ENCODE results near the gene ABHD6.
"Not testable (repeated sequence)": the region's sequence is repeated elsewhere in the genome, so short reads cannot be mapped to it uniquely, and the experiment has no call there.

The ABHD6 gene

DNA sequence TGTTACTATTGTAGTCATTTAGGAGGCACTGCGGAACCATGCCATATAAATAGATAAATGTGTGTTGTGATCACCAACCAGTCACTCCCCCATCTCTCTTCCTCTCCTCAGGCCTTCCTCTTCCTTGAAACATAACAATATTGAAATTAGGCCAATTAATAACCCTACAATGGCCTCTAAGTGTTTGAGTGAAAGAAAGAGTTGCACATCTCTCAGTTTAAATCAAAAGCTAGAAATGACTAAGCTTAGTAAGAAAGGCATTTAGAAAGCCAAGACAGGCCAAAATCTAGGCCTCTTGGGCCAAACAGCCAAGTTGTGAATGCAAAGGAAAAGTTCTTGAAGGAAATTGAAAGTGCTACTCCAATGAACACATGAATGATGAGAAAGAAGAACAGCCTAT is 18.7 kb upstream of the ABHD6 start:
- no peaks in the 10 kb centered on the region for H3K27me3 ChIP-seq (ENCODE audit: low read length)
- no peaks in the 10 kb centered on the region for H4K20me1 ChIP-seq (ENCODE audit: low read depth, low read length)
- no peaks in the 10 kb centered on the region for H3F3A ChIP-seq (ENCODE audit: insufficient read depth)
- no peak overlapping the region for H3K9ac ChIP-seq (ENCODE audit: low read length)
- no peak overlapping the region for H2AFZ ChIP-seq (ENCODE audit: low read depth, low read length, severe bottlenecking)
- H3K4me3 ChIP-seq (ENCODE audit: insufficient read depth, low read length, poor library complexity, severe bottlenecking) = no peak overlapping the region
- H3K4me2 ChIP-seq (ENCODE audit: low read depth, low read length, poor library complexity, severe bottlenecking) = no peak overlapping the region
- no peaks in the 10 kb centered on the region for H3K9me2 ChIP-seq (replicated peaks; ENCODE audit: insufficient read depth, low read length)
- H3K79me2 ChIP-seq (ENCODE audit: insufficient read depth, low read length) = no peaks in the 10 kb centered on the region
- H3K36me3 ChIP-seq (ENCODE audit: low read length) = no peaks in the 10 kb centered on the region
- no peak for TF ChIP-seq EZH2phosphoT487 (conservative IDR thresholded peaks at IDR 0.05; ENCODE audit: low read length)
- TF ChIP-seq CTCF (IDR thresholded peaks at IDR 0.05; ENCODE audit: insufficient read depth, low read length, poor library complexity, severe bottlenecking) = no peak
- H3K27ac ChIP-seq (ENCODE audit: low read depth, low read length) = no peak overlapping the region
- no peaks in the 10 kb centered on the region for H3K9me3 ChIP-seq (ENCODE audit: insufficient read depth, low read length)

DNA sequence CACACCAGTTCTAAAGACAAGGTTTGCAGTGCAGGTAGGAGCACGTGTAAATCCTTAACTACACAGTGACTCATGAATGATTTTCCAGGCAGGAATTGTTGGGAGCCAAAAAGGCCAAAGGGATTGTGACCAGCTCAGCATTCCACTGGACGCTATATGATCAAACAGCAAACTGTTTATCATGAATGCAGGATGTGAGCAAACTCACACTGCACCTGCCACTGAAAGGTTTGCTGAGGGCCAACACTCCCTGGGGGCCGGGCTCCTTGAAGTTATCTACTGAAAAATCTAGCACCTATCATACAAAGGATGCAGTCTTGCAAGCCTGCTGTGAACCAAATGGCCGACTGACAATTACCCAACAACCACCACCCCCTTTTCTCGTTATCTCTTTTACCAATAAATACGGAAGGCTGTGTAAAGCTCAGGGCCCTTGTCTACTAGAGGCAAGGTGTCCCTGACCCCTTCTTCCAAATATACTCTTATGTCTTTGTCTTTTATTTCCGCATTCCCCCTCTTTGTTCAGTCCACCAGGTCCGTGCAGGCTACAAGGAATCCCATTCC is 15.3 kb upstream of the ABHD6 start:
- no peak overlapping the region for H3K27ac ChIP-seq (ENCODE audit: low read depth, low read length)
- no peak overlapping the region for H3K9ac ChIP-seq (ENCODE audit: low read length)
- TF ChIP-seq CTCF (IDR thresholded peaks at IDR 0.05; ENCODE audit: insufficient read depth, low read length, poor library complexity, severe bottlenecking) (no peak), EZH2phosphoT487 (conservative IDR thresholded peaks at IDR 0.05; ENCODE audit: low read length) (no peak)
- H3K4me2 ChIP-seq (ENCODE audit: low read depth, low read length, poor library complexity, severe bottlenecking) = no peak overlapping the region
- no peak overlapping the region for H3K4me3 ChIP-seq (ENCODE audit: insufficient read depth, low read length, poor library complexity, severe bottlenecking)
- no peaks in the 10 kb centered on the region for H3K9me2 ChIP-seq (replicated peaks; ENCODE audit: insufficient read depth, low read length)
- no peaks in the 10 kb centered on the region for H3K9me3 ChIP-seq (ENCODE audit: insufficient read depth, low read length)
- no peaks in the 10 kb centered on the region for H4K20me1 ChIP-seq (ENCODE audit: low read depth, low read length)
- no peaks in the 10 kb centered on the region for H3K79me2 ChIP-seq (ENCODE audit: insufficient read depth, low read length)
- no peaks in the 10 kb centered on the region for H3K36me3 ChIP-seq (ENCODE audit: low read length)
- no peaks in the 10 kb centered on the region for H3F3A ChIP-seq (ENCODE audit: insufficient read depth)
- H2AFZ ChIP-seq (ENCODE audit: low read depth, low read length, severe bottlenecking) = no peak overlapping the region
- H3K27me3 ChIP-seq (ENCODE audit: low read length) = no peaks in the 10 kb centered on the region

DNA sequence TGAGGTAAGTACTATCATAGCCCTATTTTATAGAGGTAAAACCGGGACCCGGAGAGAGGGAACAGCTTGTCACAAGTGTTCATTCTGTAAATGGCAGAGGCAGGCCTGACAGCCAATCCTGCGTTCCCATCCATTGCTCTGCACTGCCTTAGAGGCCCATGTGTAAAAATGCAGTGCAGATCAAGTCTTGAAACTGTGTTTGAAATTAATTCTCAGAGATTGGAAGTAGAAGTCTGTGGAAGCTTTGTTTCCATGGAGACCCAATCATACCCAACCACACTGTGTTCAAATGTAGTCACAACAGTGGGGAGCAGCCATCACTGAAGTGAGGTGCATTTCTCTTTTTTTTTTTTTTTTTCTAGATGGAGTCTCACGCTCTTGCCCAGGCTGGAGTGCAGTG is 13.7 kb upstream of the ABHD6 start:
- Histone ChIP-seq H3K9me2 (replicated peaks; ENCODE audit: insufficient read depth, low read length) (no peaks in the 10 kb centered on the region), H3K4me2 (ENCODE audit: low read depth, low read length, poor library complexity, severe bottlenecking) (no peak overlapping the region), H3K79me2 (ENCODE audit: insufficient read depth, low read length) (no peaks in the 10 kb centered on the region), H3F3A (ENCODE audit: insufficient read depth) (no peaks in the 10 kb centered on the region), H3K27ac (ENCODE audit: low read depth, low read length) (no peak overlapping the region), H4K20me1 (ENCODE audit: low read depth, low read length) (no peaks in the 10 kb centered on the region), H3K36me3 (ENCODE audit: low read length) (no peaks in the 10 kb centered on the region), H3K4me3 (ENCODE audit: insufficient read depth, low read length, poor library complexity, severe bottlenecking) (no peak overlapping the region), H3K9ac (ENCODE audit: low read length) (no peak overlapping the region), H2AFZ (ENCODE audit: low read depth, low read length, severe bottlenecking) (no peak overlapping the region), H3K27me3 (ENCODE audit: low read length) (no peaks in the 10 kb centered on the region), H3K9me3 (ENCODE audit: insufficient read depth, low read length) (no peaks in the 10 kb centered on the region)
- TF ChIP-seq CTCF (IDR thresholded peaks at IDR 0.05; ENCODE audit: insufficient read depth, low read length, poor library complexity, severe bottlenecking) (no peak), EZH2phosphoT487 (conservative IDR thresholded peaks at IDR 0.05; ENCODE audit: low read length) (no peak)

GRCh38 chr3:58227933-58228332 is 9.7 kb upstream of the ABHD6 start:
- not testable (repeated sequence) for H3K9me3 ChIP-seq (ENCODE audit: insufficient read depth, low read length); H3F3A ChIP-seq (ENCODE audit: insufficient read depth); H3K27ac ChIP-seq (ENCODE audit: low read depth, low read length); H4K20me1 ChIP-seq (ENCODE audit: low read depth, low read length); H3K79me2 ChIP-seq (ENCODE audit: insufficient read depth, low read length); H3K9me2 ChIP-seq (replicated peaks; ENCODE audit: insufficient read depth, low read length); H3K4me2 ChIP-seq (ENCODE audit: low read depth, low read length, poor library complexity, severe bottlenecking); H3K36me3 ChIP-seq (ENCODE audit: low read length); H3K4me3 ChIP-seq (ENCODE audit: insufficient read depth, low read length, poor library complexity, severe bottlenecking); H3K27me3 ChIP-seq (ENCODE audit: low read length); H3K9ac ChIP-seq (ENCODE audit: low read length); H2AFZ ChIP-seq (ENCODE audit: low read depth, low read length, severe bottlenecking)

All from SU-DHL-6 (cell line).